HG02623 (cell line): ENCODE results near the gene ISL1.

Experiments
- ATAC-seq: cut with Tn5 transposase; IDR thresholded peaks from one replicate; pipeline ENCODE4 v1.9.1; 2021; ENCODE audit warnings: moderate library complexity; ENCODE audit not compliant: unreplicated experiment

Gene ISL1

DNA sequence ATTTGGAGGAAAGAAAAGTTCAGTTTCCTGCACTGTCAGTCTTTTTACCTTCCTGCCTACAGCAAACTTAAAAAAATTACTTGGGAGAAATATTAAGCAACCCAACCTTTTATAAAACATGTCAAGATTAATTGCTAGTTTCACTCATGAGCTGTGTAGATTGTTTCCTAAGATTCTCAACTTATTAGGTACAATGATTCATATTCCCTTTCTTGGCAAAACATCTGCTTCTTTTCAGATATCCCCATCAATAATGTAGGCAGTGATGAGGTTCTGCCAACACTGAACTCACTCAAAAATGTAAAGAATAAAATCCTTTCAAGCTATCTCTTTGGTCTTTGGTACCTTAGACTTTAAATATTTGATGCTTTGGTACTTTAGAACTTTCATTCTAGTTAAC is 56.0 kb downstream of the ISL1 start:
- ATAC-seq = no peak
